Endothelial cell of umbilical vein (primary cell): Measurements from ENCODE around the gene GEMIN7. TPM values are rescaled to one million over a fixed set of nuclear protein-coding genes. Genes with fewer than 3 reads are reported as not detected.

Source experiments
- BruUV-seq: library from RNA; stranded (reverse); fragments of 400-500 nt; replicated peaks from 2 replicates; lab custom pipeline; 2021; lab: Mats Ljungman, UMichigan
- CTCF ChIA-PET: fragments of 300-600, 350-600 bp; sonication (Branson Sonifier 250); formaldehyde crosslinking; loops from one replicate; lab custom pipeline; 2021; ENCODE audit warnings: antibody characterized with exemption, inconsistent platforms; lab: Charles Lee
- POLR2A ChIA-PET: fragments of 300-600, 350-600 bp; sonication (Branson Sonifier 250); formaldehyde crosslinking; loops from one replicate; lab custom pipeline; 2021; ENCODE audit warnings: antibody characterized with exemption, inconsistent platforms; lab: Charles Lee
- DNase-seq: peaks from one replicate; pipeline ENCODE4 v3.0.0-alpha.2; 2011; ENCODE audit warnings: low read depth, low spot score
- FAIRE-seq: peaks from 2 replicates; lab custom pipeline; 2011; peaks lifted over from hg19 to GRCh38; lab: Jason Lieb, UNC
- H2AFZ ChIP-seq: 2 replicates; pipeline ENCODE4 v1.6.0; 2012; ENCODE audit warnings: low read depth, low read length, control low read depth, inconsistent platforms
- H3K27ac ChIP-seq: 2 replicates; pipeline ENCODE4 v1.5.1; 2011; ENCODE audit warnings: low read depth, mild to moderate bottlenecking, control low read depth, low read length, moderate library complexity; ENCODE audit not compliant: insufficient read depth
- H3K27me3 ChIP-seq, 2 experiments: 2 replicates each; pipeline versions ENCODE4 v1.6.0 to v1.6.1; 2011; ENCODE audit warnings: low read length in 2 of 2, mixed read lengths in 1 of 2; ENCODE audit not compliant: control insufficient read depth in 2 of 2, insufficient read depth in 2 of 2
- H3K36me3 ChIP-seq, 2 experiments: 2 replicates in 1 of 2; 3 replicates in 1 of 2; pipeline ENCODE4 v1.5.1; 2011; ENCODE audit warnings: low read length in 2 of 2, mild to moderate bottlenecking in 1 of 2, moderate library complexity in 1 of 2; ENCODE audit not compliant: control insufficient read depth in 2 of 2, insufficient read depth in 2 of 2; ENCODE audit errors: extremely low read depth in 1 of 2
- H3K4me1 ChIP-seq: 3 replicates; pipeline ENCODE4 v1.5.1; 2011; ENCODE audit warnings: mild to moderate bottlenecking, low read length; ENCODE audit not compliant: control insufficient read depth, insufficient read depth; ENCODE audit errors: extremely low read depth
- H3K4me2 ChIP-seq: 2 replicates; pipeline ENCODE4 v1.6.1; 2011; ENCODE audit warnings: low read length, control low read depth, mixed read lengths; ENCODE audit not compliant: insufficient read depth
- H3K4me3 ChIP-seq, 3 experiments: fragments of 200-600 bp in 1 of 3; sonication (generic), shearing (Covaris generic) in 1 of 3; replicated peaks in 1 of 3; 2 replicates each; pipeline ENCODE4 v1.5.1; 2011 to 2016; ENCODE audit warnings: control low read depth in 3 of 3, low read length in 3 of 3, mild to moderate bottlenecking in 2 of 3, inconsistent platforms in 1 of 3, low read depth in 1 of 3, moderate library complexity in 1 of 3; ENCODE audit not compliant: insufficient read depth in 1 of 3
- H3K79me2 ChIP-seq: 2 replicates; pipeline ENCODE4 v1.6.0; 2012; ENCODE audit warnings: low read length, inconsistent platforms; ENCODE audit not compliant: control insufficient read depth, insufficient read depth
- H3K9ac ChIP-seq: replicated peaks from 2 replicates; pipeline ENCODE3; 2011; ENCODE audit warnings: low read length, control low read depth; ENCODE audit not compliant: insufficient read depth; ENCODE audit errors: extremely low read depth
- H3K9me1 ChIP-seq: replicated peaks from 3 replicates; pipeline ENCODE4 v1.6.0; 2011; ENCODE audit warnings: mild to moderate bottlenecking, low read length; ENCODE audit not compliant: control insufficient read depth, insufficient read depth; ENCODE audit errors: extremely low read depth
- H3K9me3 ChIP-seq: replicated peaks from 2 replicates; pipeline ENCODE4 v1.5.1; 2012; ENCODE audit warnings: low read length, inconsistent platforms; ENCODE audit not compliant: control insufficient read depth, insufficient read depth
- H4K20me1 ChIP-seq: replicated peaks from 2 replicates; pipeline ENCODE3; 2011; ENCODE audit warnings: mild to moderate bottlenecking, low read length; ENCODE audit not compliant: control insufficient read depth, insufficient read depth; ENCODE audit errors: extremely low read depth
- CTCF ChIP-seq, 2 donors: IDR thresholded peaks; 1 replicate in 1 of 2; 2 replicates in 1 of 2; pipeline ENCODE4 v1.5.1; 2011; ENCODE audit warnings: low read length in 2 of 2, mild to moderate bottlenecking in 2 of 2, moderate library complexity in 2 of 2, control low read depth in 1 of 2, inconsistent platforms in 1 of 2, low read depth in 1 of 2; ENCODE audit not compliant: insufficient read depth in 1 of 2; ENCODE audit errors: extremely low read depth in 1 of 2
- EZH2 ChIP-seq: IDR thresholded peaks from 2 replicates; pipeline ENCODE4 v1.6.1; 2012; ENCODE audit warnings: borderline replicate concordance, low read depth, mild to moderate bottlenecking, moderate library complexity, low read length, inconsistent platforms; ENCODE audit not compliant: severe bottlenecking
- FOS ChIP-seq: IDR thresholded peaks from 2 replicates; pipeline ENCODE4 v1.6.1; 2011; ENCODE audit warnings: mild to moderate bottlenecking, low read length, moderate library complexity, borderline replicate concordance; ENCODE audit not compliant: insufficient read depth
- GATA2 ChIP-seq: IDR thresholded peaks from 2 replicates; pipeline ENCODE4 v1.7.0; 2011; ENCODE audit warnings: low read depth, mild to moderate bottlenecking, moderate library complexity, mixed read lengths, low read length; ENCODE audit not compliant: insufficient read length, insufficient read depth
- JUN ChIP-seq: IDR thresholded peaks from 2 replicates; pipeline ENCODE4 v1.6.1; 2011; ENCODE audit warnings: borderline replicate concordance, low read depth; ENCODE audit not compliant: insufficient read length, insufficient read depth
- MAX ChIP-seq: IDR thresholded peaks from 2 replicates; pipeline ENCODE4 v1.6.1; 2011; ENCODE audit not compliant: insufficient read depth, insufficient read length
- MYC ChIP-seq: IDR thresholded peaks from one replicate; pipeline ENCODE4 v1.6.1; 2011; ENCODE audit warnings: mild to moderate bottlenecking, low read depth, low read length
- POLR2A ChIP-seq: IDR thresholded peaks from 2 replicates; pipeline ENCODE4 v1.6.1; 2012; ENCODE audit warnings: low read depth, mild to moderate bottlenecking, control low read depth, low read length
- POLR2AphosphoS5 ChIP-seq: IDR thresholded peaks from 2 replicates; pipeline ENCODE4 v1.6.1; 2012; ENCODE audit warnings: low read depth, mild to moderate bottlenecking, control low read depth, low read length, moderate library complexity; ENCODE audit not compliant: insufficient read depth
- dilution Hi-C: fragments of 300-500 bp; cut with MboI; formaldehyde crosslinking; loops from one replicate; pipeline ENCODE4 v1.15.0; 2019; ENCODE audit warnings: low sequenced_read_pairs; ENCODE audit not compliant: extremely low pct_ligation_motif_present
- intact Hi-C: fragments of 100-400 bp; cut with micrococcal nuclease; formaldehyde crosslinking; loops from one replicate; pipeline ENCODE4 v1.10.0; 2022
- polyA plus RNA-seq, 4 experiments: library from polyadenylated mRNA; depleted of rRNA in 3 of 4; stranded (reverse) in 3 of 4; unstranded in 1 of 4; fragments of >200 nt; gene quantifications; 2 replicates each; pipeline versions ENCODE4 v1.2.1 to v1.2.3, GENCODE V29; 2011 to 2012; ENCODE audit warnings: missing spikeins in 1 of 4
- total RNA-seq: library from RNA; stranded (reverse); gene quantifications from 2 replicates; pipeline ENCODE4 v1.2.3, GENCODE V29; 2021

Gene GEMIN7
- total and polyA plus RNA-seq, 2 donors (not counting 3 experiments of a cell fraction or from before 2014, with no cell fraction given) = 34.2 to 53.7 TPM

GRCh38 chr19:45076029-45076850 is 2.8 kb upstream of the GEMIN7 start, which contains the start of gene ZNF296:
Gene ZNF296 (minus strand): TSS chr19:45076478. CDS start chr19:45076373, 105 bp downstream.
- POLR2A ChIA-PET = no interaction called here

GRCh38 chr19:45076851-45077730 is 2.0 kb upstream of the GEMIN7 start:
- H3K9me3 ChIP-seq = no peaks in the 10 kb centered on the region
- peak overlapping the region; percentile 84 for H2AFZ ChIP-seq
- intact Hi-C loops = loop anchor here (5.0 kb wide), 1 partner anchor 40 kb away; the partner anchor contains the start of gene CLASRP
- TF ChIP-seq EZH2 (no peak), MAX (no peak), JUN (no peak), GATA2 (no peak), MYC (no peak), FOS (no peak), POLR2A (no peak), CTCF (IDR thresholded peaks at IDR 0.05; ENCODE audit: extremely low read depth in 1 of 2, insufficient read depth in 1 of 2, low read depth in 1 of 2, low read length in 2 of 2) (no peak), POLR2AphosphoS5 (no peak)
- H3K4me2 ChIP-seq = peak overlapping the region; percentile 83
- no peak for FAIRE-seq
- H3K9ac ChIP-seq = peak overlapping the region; percentile 58
- ChIA-PET CTCF (interaction anchor here (0.6 kb wide), 1 partner anchor 18 kb away, joined by 3 read pairs; no protein-coding TSS in a partner anchor), POLR2A (no interaction called here)
- no peaks in the 10 kb centered on the region for H4K20me1 ChIP-seq
- peaks cover 30% of the 10 kb centered on the region for H3K79me2 ChIP-seq
- dilution Hi-C loops = no loop called here
- no peaks in the 10 kb centered on the region for H3K9me1 ChIP-seq
- no peaks in the 10 kb centered on the region for H3K27me3 ChIP-seq
- BruUV-seq = no TSS peak
- H3K27ac ChIP-seq = no peak overlapping the region
- no peak for DNase-seq
- H3K4me3 ChIP-seq = peak overlapping the region in 1 of 3 experiments; percentile 33
- H3K36me3 ChIP-seq = peaks cover 0 to 4% of the 10 kb centered on the region in 2 experiments
- peaks cover 16% of the 10 kb centered on the region for H3K4me1 ChIP-seq

More at GRCh38 chr19:45076029-45076850, 2.8 kb upstream of the GEMIN7 start, which contains the start of gene ZNF296:
- TSS peak; percentile 31 for BruUV-seq
- Histone ChIP-seq H3K4me1 (peaks cover 16% of the 10 kb centered on the region), H4K20me1 (no peaks in the 10 kb centered on the region), H2AFZ (peak within 1 kb of the TSS; percentile 84), H3K9ac (peak within 1 kb of the TSS; percentile 58), H3K27me3 (no peaks in the 10 kb centered on the region), H3K9me3 (no peaks in the 10 kb centered on the region), H3K9me1 (no peaks in the 10 kb centered on the region), H3K4me2 (peak within 1 kb of the TSS; percentile 83), H3K4me3 (peak within 1 kb of the TSS; percentile 18 to 37 (median 33)), H3K27ac (peak within 1 kb of the TSS; percentile 29), H3K79me2 (peaks cover 21% of the 10 kb centered on the region), H3K36me3 (no peaks in the 10 kb centered on the region)
- CTCF ChIA-PET = interaction anchor here (2.5 kb wide), 1 partner anchor 17 kb away, joined by 9 read pairs; no protein-coding TSS in a partner anchor
- intact Hi-C loops = loop anchor here (5.0 kb wide), 1 partner anchor 39 kb away; the partner anchor contains the start of gene CLASRP
- TF ChIP-seq POLR2AphosphoS5 = peak; percentile 77
- TF ChIP-seq EZH2 = no peak
- TF ChIP-seq POLR2A = peak; percentile 47
- FAIRE-seq (peak; percentile 80), DNase-seq (peak; percentile 44)
- dilution Hi-C loops = no loop called here
